ENCODE results near the gene PROS1.
"Not testable (repeated sequence)": the region's sequence is repeated elsewhere in the genome, so short reads cannot be mapped to it uniquely, and the experiment has no call there.

PROS1 gene

GRCh38 chr3:93861017-93861416, 112.7 kb downstream of the PROS1 start:
- no peak for DNase-seq

- no peak for DNase-seq
These were observed 118.3 kb downstream of the PROS1 start for GRCh38 chr3:93855401-93855800.

- not testable (repeated sequence) for DNase-seq
These were observed 121.5 kb downstream of the PROS1 start for GRCh38 chr3:93852228-93852627.

- no peak for DNase-seq
These were observed 129.7 kb downstream of the PROS1 start for GRCh38 chr3:93843981-93844380.

- DNase-seq = not testable (repeated sequence)
These were observed 134.5 kb downstream of the PROS1 start for GRCh38 chr3:93839193-93839592.

Measured in NCI-H1048 (cell line).